Mesendoderm (in vitro differentiated cells): Measurements from ENCODE around the gene ZNF205.

Experiments used
- DNase-seq: peaks from one replicate; pipeline ENCODE4 v3.0.0; 2013
- H2AK5ac ChIP-seq: 2 replicates; pipeline ENCODE4 v1.6.1; 2013; ENCODE audit warnings: low read length, inconsistent platforms
- H2BK120ac ChIP-seq: 2 replicates; pipeline ENCODE4 v1.6.1; 2013; ENCODE audit warnings: low read depth, mild to moderate bottlenecking, low read length, moderate library complexity, mixed read lengths
- H2BK15ac ChIP-seq: replicated peaks from 2 replicates; pipeline ENCODE4 v1.6.1; 2013; ENCODE audit warnings: low read depth, mild to moderate bottlenecking, moderate library complexity
- H2BK5ac ChIP-seq: 2 replicates; pipeline ENCODE4 v1.6.1; 2013; ENCODE audit warnings: low read length, inconsistent platforms
- H3K18ac ChIP-seq: 2 replicates; pipeline ENCODE4 v1.6.1; 2013; ENCODE audit warnings: mild to moderate bottlenecking, low read length, mixed read lengths
- H3K23ac ChIP-seq: one replicate; pipeline ENCODE4 v1.6.1; 2013; ENCODE audit warnings: low read length
- H3K27ac ChIP-seq: 2 replicates; pipeline ENCODE4 v1.5.1; 2013; ENCODE audit warnings: low read depth, mild to moderate bottlenecking, inconsistent platforms, low read length, moderate library complexity
- H3K27me3 ChIP-seq: 2 replicates; pipeline ENCODE4 v1.6.1; 2013; ENCODE audit warnings: low read length, control low read depth, mild to moderate bottlenecking, inconsistent platforms; ENCODE audit not compliant: insufficient read depth, poor library complexity
- H3K36me3 ChIP-seq: 2 replicates; pipeline ENCODE4 v1.6.1; 2013; ENCODE audit warnings: low read length, inconsistent platforms; ENCODE audit not compliant: control insufficient read depth, insufficient read depth
- H3K4ac ChIP-seq: one replicate; pipeline ENCODE4 v1.6.1; 2013; ENCODE audit warnings: low read depth, mild to moderate bottlenecking, low read length, moderate library complexity
- H3K4me1 ChIP-seq: 2 replicates; pipeline ENCODE4 v1.6.1; 2013; ENCODE audit warnings: low read depth, low read length, inconsistent platforms; ENCODE audit not compliant: control insufficient read depth
- H3K4me2 ChIP-seq: 2 replicates; pipeline ENCODE4 v1.6.1; 2013; ENCODE audit warnings: low read length
- H3K4me3 ChIP-seq: 2 replicates; pipeline ENCODE4 v1.5.1; 2013; ENCODE audit warnings: mild to moderate bottlenecking, low read length
- H3K56ac ChIP-seq: one replicate; pipeline ENCODE4 v1.6.1; 2013; ENCODE audit warnings: low read length
- H3K79me1 ChIP-seq: 2 replicates; pipeline ENCODE4 v1.6.1; 2013; ENCODE audit warnings: low read length, inconsistent platforms
- H3K79me2 ChIP-seq: 2 replicates; pipeline ENCODE4 v1.6.1; 2013; ENCODE audit warnings: mild to moderate bottlenecking, low read length; ENCODE audit not compliant: control insufficient read depth, insufficient read depth
- H3K9ac ChIP-seq: 2 replicates; pipeline ENCODE4 v1.6.1; 2013; ENCODE audit warnings: low read length, inconsistent platforms
- H4K5ac ChIP-seq: one replicate; pipeline ENCODE4 v1.6.1; 2013; ENCODE audit warnings: low read length
- H4K8ac ChIP-seq: one replicate; pipeline ENCODE4 v1.6.1; 2013; ENCODE audit warnings: low read depth, mild to moderate bottlenecking, control low read depth, low read length, moderate library complexity
- WGBS: extraction: QIAGEN DNeasy Blood & Tissue Kit; methylation state at CpG from one replicate; pipeline ENCODE4 v1.1.7; 2013; ENCODE audit warnings: low lambda C conversion rate, missing lambda C conversion rate; ENCODE audit not compliant: insufficient coverage; ENCODE audit errors: extremely low coverage; 5-methylcytosine and 5-hydroxymethylcytosine counted together

ZNF205 gene

DNA sequence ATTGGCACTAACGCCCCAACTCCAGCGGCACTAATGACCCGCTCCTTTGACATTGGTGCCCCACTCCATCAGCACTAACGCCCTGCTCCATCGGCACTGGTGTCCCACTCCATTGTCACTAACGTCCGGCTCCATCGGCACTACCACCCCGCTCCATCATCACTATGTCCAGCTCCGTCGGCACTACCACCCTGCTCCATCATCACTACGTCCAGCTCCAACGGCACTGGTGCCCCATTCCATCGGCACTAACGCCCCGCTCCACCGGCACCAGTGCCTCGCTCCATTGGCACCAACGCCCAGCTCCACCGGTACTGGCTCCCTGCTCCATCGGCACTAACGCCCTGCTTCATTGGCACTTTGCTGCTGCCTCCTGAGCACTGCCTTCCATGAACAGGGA lies 29.9 kb downstream of the ZNF205 start:
- no peak for DNase-seq
- Histone ChIP-seq H3K4me2 (no peak overlapping the region), H3K4me3 (no peak overlapping the region), H2BK5ac (no peak overlapping the region), H2BK15ac (no peak overlapping the region), H4K8ac (no peak overlapping the region), H3K27ac (no peak overlapping the region), H3K56ac (no peak overlapping the region), H3K79me1 (no peaks in the 10 kb centered on the region), H2BK120ac (no peak overlapping the region), H3K4me1 (no peaks in the 10 kb centered on the region), H3K36me3 (no peaks in the 10 kb centered on the region), H3K9ac (no peak overlapping the region), H3K23ac (no peak overlapping the region), H4K5ac (no peak overlapping the region), H3K4ac (no peak overlapping the region), H3K79me2 (no peaks in the 10 kb centered on the region), H3K27me3 (no peaks in the 10 kb centered on the region), H3K18ac (no peak overlapping the region), H2AK5ac (no peak overlapping the region)
- WGBS = no CpG with 5 or more reads among the region's 22 CpGs

DNA sequence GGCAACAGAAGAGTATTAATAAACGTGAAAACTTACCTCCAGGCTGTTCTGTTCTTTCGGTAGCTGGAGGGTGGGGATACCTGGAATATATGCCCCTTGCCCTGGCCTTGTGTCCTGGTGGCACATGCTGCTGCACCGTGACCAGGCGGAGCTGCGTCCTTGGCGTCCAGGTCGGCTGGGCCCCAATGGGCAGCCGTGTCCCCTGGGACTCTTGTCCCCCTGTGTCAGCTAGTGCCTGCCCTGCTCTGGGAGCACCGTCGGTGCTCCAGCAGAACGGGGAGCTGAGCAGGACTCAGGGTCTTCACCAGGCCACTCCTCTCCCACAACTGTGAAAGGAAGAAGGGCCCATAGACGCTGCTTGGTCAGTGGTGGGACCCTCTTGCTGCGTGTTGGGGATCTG lies 30.4 kb downstream of the ZNF205 start:
- no peaks in the 10 kb centered on the region for H3K4me1 ChIP-seq
- no peaks in the 10 kb centered on the region for H3K27me3 ChIP-seq
- H3K56ac ChIP-seq = no peak overlapping the region
- no peaks in the 10 kb centered on the region for H3K79me2 ChIP-seq
- H3K4me3 ChIP-seq = no peak overlapping the region
- no peak overlapping the region for H2BK15ac ChIP-seq
- H3K23ac ChIP-seq = no peak overlapping the region
- no peak for DNase-seq
- no peak overlapping the region for H3K18ac ChIP-seq
- H4K5ac ChIP-seq = no peak overlapping the region
- no peak overlapping the region for H3K9ac ChIP-seq
- no peak overlapping the region for H2BK5ac ChIP-seq
- no CpG with 5 or more reads among the region's 13 CpGs for WGBS
- H3K27ac ChIP-seq = no peak overlapping the region
- no peaks in the 10 kb centered on the region for H3K36me3 ChIP-seq
- H2AK5ac ChIP-seq = no peak overlapping the region
- no peak overlapping the region for H4K8ac ChIP-seq
- no peak overlapping the region for H3K4ac ChIP-seq
- no peak overlapping the region for H2BK120ac ChIP-seq
- H3K4me2 ChIP-seq = no peak overlapping the region
- H3K79me1 ChIP-seq = no peaks in the 10 kb centered on the region

DNA sequence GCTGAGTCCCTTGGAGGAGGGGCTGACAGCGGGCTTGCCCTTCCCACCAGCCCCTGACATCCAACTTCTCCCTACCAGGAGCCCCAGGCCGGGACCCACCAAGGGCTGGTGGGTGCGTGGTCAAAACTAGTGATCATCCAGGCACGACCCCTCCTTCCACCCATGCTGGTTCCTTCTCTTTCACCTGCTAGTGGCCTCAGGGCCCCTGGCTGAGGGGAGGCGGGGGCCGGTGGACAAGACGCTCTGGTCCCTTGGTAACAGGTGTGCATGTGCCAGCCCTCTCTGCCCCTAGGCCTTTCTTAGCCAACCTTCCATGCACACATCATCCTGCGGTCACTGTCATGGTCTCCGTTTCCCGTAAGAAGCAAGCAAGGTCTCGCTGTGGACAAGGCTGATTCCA lies 30.8 kb downstream of the ZNF205 start:
- no peak overlapping the region for H2AK5ac ChIP-seq

DNA sequence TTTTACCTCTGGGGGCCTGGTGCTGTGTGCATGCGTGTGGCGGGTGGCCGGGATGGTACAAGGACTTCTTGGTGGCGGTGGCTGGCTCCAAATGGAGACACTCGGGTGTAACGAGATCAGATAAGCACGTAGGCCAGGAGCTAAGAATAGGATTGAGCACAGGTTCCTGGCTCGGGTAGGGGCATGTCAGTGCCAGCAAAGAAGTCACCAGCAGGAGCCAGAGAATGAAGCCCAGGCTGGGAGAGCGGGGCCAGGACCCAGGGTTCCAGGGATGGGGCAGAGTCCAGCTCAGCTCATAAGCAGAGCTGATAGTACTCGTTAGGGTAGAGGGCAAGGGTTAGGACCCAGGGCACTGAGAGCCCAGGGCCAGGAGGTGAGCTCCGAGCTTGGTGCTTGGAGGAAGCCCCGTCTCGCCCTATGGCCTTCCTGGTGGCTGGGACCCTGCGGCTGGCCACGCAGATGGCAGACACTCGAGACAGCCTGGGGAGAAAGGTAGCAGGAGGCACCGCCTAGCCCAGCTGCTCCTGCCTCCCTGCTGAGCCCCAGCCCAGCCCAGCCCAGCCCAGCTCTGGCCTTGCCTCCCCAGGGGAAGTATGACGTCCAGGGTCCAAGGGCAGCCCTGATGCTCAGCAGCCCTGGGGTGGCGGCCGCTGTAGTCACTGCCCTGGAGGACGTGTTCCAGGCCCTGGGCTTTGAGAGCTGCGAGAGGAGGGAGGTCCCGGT lies 31.4 kb downstream of the ZNF205 start:
- Histone ChIP-seq H3K4me1 (no peaks in the 10 kb centered on the region), H3K56ac (no peak overlapping the region), H4K5ac (no peak overlapping the region), H3K23ac (no peak overlapping the region), H2BK15ac (no peak overlapping the region), H3K79me1 (no peaks in the 10 kb centered on the region), H3K4ac (no peak overlapping the region), H2BK120ac (no peak overlapping the region), H2AK5ac (no peak overlapping the region), H3K4me2 (no peak overlapping the region), H3K27me3 (no peaks in the 10 kb centered on the region), H3K4me3 (no peak overlapping the region), H2BK5ac (no peak overlapping the region), H3K79me2 (no peaks in the 10 kb centered on the region), H3K18ac (no peak overlapping the region), H3K27ac (no peak overlapping the region), H3K36me3 (no peaks in the 10 kb centered on the region), H3K9ac (no peak overlapping the region), H4K8ac (no peak overlapping the region)
- DNase-seq = no peak
- WGBS = no CpG with 5 or more reads among the region's 23 CpGs

More for the DNA sequence above, 30.8 kb downstream of the ZNF205 start:
- no CpG with 5 or more reads among the region's 11 CpGs for WGBS
- Histone ChIP-seq H3K27me3 (no peaks in the 10 kb centered on the region), H3K79me2 (no peaks in the 10 kb centered on the region), H3K4me2 (no peak overlapping the region), H3K36me3 (no peaks in the 10 kb centered on the region), H3K23ac (no peak overlapping the region), H3K56ac (no peak overlapping the region), H4K8ac (no peak overlapping the region), H3K4me3 (no peak overlapping the region), H3K4me1 (no peaks in the 10 kb centered on the region), H3K4ac (no peak overlapping the region), H3K9ac (no peak overlapping the region), H2BK120ac (no peak overlapping the region), H4K5ac (no peak overlapping the region), H3K27ac (no peak overlapping the region), H2BK5ac (no peak overlapping the region), H3K79me1 (no peaks in the 10 kb centered on the region), H2BK15ac (no peak overlapping the region), H3K18ac (no peak overlapping the region)
- no peak for DNase-seq

DNA sequence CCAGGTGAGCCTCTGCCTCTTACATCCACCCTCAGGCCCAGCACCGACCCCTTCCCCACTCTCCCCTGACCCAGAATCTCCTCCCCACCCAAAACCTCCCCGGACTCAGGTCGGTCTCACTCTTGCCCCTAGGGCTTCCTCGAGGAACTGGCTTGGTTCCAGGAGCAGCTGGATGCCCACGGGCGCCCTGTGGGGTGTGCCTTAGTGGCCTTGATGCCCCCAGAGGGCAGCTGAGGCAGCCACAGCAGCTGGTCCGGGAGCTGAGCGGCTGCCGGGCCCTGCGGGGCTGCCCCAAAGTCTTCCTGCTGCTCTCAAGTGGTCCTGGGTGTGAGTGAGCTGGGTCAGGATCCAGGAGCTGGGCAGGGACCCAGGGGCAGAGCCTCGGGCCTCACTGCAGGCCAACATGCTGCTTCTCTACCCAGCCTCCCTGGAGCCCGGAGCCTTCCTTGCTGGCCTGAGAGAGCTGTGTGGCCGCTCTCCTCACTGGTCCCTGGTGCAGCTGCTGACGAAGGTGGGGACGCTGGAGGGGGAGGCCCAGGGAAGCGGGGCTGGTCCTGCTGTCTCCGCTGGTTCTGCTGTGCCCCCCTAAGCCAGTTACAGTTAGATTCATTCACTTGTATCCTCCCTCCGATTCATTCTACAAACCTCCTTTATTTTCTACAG lies 32.1 kb downstream of the ZNF205 start:
- no peak overlapping the region for H3K9ac ChIP-seq
- H3K36me3 ChIP-seq = no peaks in the 10 kb centered on the region
- H4K8ac ChIP-seq = no peak overlapping the region
- no peak overlapping the region for H3K4me2 ChIP-seq
- H3K27ac ChIP-seq = no peak overlapping the region
- WGBS = no CpG with 5 or more reads among the region's 18 CpGs
- no peak overlapping the region for H2BK15ac ChIP-seq
- no peak overlapping the region for H3K56ac ChIP-seq
- H4K5ac ChIP-seq = no peak overlapping the region
- no peak overlapping the region for H3K23ac ChIP-seq
- no peak overlapping the region for H3K4me3 ChIP-seq
- no peak overlapping the region for H2BK5ac ChIP-seq
- no peak overlapping the region for H2AK5ac ChIP-seq
- no peaks in the 10 kb centered on the region for H3K4me1 ChIP-seq
- no peak for DNase-seq
- H3K27me3 ChIP-seq = no peaks in the 10 kb centered on the region
- H3K18ac ChIP-seq = no peak overlapping the region
- H3K4ac ChIP-seq = no peak overlapping the region
- no peaks in the 10 kb centered on the region for H3K79me2 ChIP-seq
- no peaks in the 10 kb centered on the region for H3K79me1 ChIP-seq
- H2BK120ac ChIP-seq = no peak overlapping the region
